Naive thymus-derived CD8-positive, alpha-beta T cell (primary cell): ENCODE data around the gene FSD1L. TPM values are rescaled to one million over a fixed set of nuclear protein-coding genes. Genes with fewer than 3 reads are reported as not detected.

ENCODE experiments used
- ATAC-seq, 2 donors: fragments of 150-1000 bp; cut with Tn5 transposase in 1 of 2; sonication (Bioruptor Pico), chemical (Tn5 transposase) in 1 of 2; 1 replicate in 1 of 2; 2 replicates in 1 of 2; pipeline ENCODE4 v1.10.0; 2021; ENCODE audit warnings: mild to moderate bottlenecking in 2 of 2, moderate library complexity in 2 of 2
- POLR2A ChIA-PET: fragments of 350-600 bp; sonication (Branson Sonifier 250); formaldehyde crosslinking; loops from one replicate; lab custom pipeline; 2021; ENCODE audit warnings: antibody characterized with exemption; lab: Charles Lee
- DNase-seq, 10 donors: peaks; one replicate each; pipeline versions ENCODE4 v3.0.0 to v3.0.0-alpha.2; 2020 to 2022
- H3K27ac Mint-ChIP-seq, 10 donors: one replicate each; pipeline ENCODE4 v1.8.0; 2020 to 2022; ENCODE audit warnings: mild to moderate bottlenecking in 10 of 10, mixed read lengths in 10 of 10, moderate library complexity in 4 of 10, inconsistent platforms in 1 of 10
- H3K27me3 Mint-ChIP-seq, 5 donors: one replicate each; pipeline ENCODE4 v1.8.0; 2021 to 2022; ENCODE audit warnings: mixed read lengths in 5 of 5
- H3K36me3 Mint-ChIP-seq, 3 donors: one replicate each; pipeline ENCODE4 v1.8.0; 2020 to 2022; ENCODE audit warnings: mixed read lengths in 3 of 3, mild to moderate bottlenecking in 2 of 3, inconsistent platforms in 1 of 3
- H3K4me1 Mint-ChIP-seq, 4 donors: one replicate each; pipeline ENCODE4 v1.8.0; 2021 to 2022; ENCODE audit warnings: mixed read lengths in 4 of 4
- H3K4me3 Mint-ChIP-seq, 10 donors: one replicate each; pipeline ENCODE4 v1.8.0; 2020 to 2022; ENCODE audit warnings: mild to moderate bottlenecking in 10 of 10, mixed read lengths in 10 of 10, moderate library complexity in 6 of 10, inconsistent platforms in 1 of 10
- H3K9me3 Mint-ChIP-seq, 9 donors: one replicate each; pipeline ENCODE4 v1.8.0; 2020 to 2022; ENCODE audit warnings: mixed read lengths in 9 of 9, mild to moderate bottlenecking in 3 of 9, inconsistent platforms in 1 of 9, moderate library complexity in 1 of 9
- polyA plus RNA-seq, 3 donors: library from polyadenylated mRNA; unstranded; fragments of 300-500 nt; fragmentation: Illumina TruSeq; gene quantifications; one replicate each; pipeline ENCODE4 v1.2.3, GENCODE V29; 2021
- total RNA-seq, 8 experiments: library from RNA in 2 of 8; stranded (reverse) in 2 of 8; gene quantifications; one replicate each; pipeline ENCODE4 v1.2.3 and lab custom pipeline; 2021 to 2026

Gene FSD1L
- total and polyA plus RNA-seq, 5 experiments from 2014 or later, result 0.08 to 0.63 (median 0.39) TPM; not detected in 1

- POLR2A ChIA-PET, result no interaction called here
- Mint-ChIP-seq H3K27me3 (peaks cover 0 to 9% (median 0%) of the 10 kb centered on the region in 5 donors), H3K4me1 (no peaks in the 10 kb centered on the region), H3K36me3 (peaks cover 0 to 14% (median 2%) of the 10 kb centered on the region in 3 donors), H3K9me3 (peaks cover 0 to 15% (median 5%) of the 10 kb centered on the region in 9 donors), H3K27ac (no peak overlapping the region), H3K4me3 (no peak overlapping the region)
- DNase-seq (no peak), ATAC-seq (no peak)
These were observed 11.5 kb downstream of the FSD1L start for GRCh38 chr9:105459336-105459735.

- Mint-ChIP-seq H3K27ac (no peak overlapping the region), H3K4me1 (no peaks in the 10 kb centered on the region), H3K4me3 (no peak overlapping the region), H3K27me3 (peaks cover 0 to 3% (median 0%) of the 10 kb centered on the region in 5 donors), H3K36me3 (peaks cover 0 to 2% (median 0%) of the 10 kb centered on the region in 3 donors), H3K9me3 (no peaks in the 10 kb centered on the region)
- DNase-seq, result no peak
- POLR2A ChIA-PET, result interaction anchor here (0.7 kb wide), 1 partner anchor 680 kb away, joined by 3 read pairs; no protein-coding TSS in a partner anchor
- no peak for ATAC-seq
These were observed 19.1 kb downstream of the FSD1L start for GRCh38 chr9:105466898-105467455.

DNA sequence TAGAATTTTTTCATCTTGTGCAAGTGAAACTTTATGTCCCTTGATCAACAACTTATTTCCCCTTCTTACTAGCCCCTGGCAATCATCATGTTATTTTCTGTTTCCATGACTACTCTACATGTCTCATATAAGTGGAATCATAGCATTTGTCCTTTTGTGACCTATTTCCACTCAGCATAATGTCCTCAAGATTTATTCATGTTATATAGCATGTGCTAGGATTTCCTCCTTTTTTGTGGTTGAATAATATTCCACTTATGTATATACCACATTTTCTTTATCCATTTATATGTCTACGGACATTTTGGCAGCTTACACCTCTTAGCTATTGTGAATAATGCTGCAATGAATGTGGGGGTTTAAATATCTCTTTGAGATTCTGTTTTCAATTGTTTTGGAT lies 21.0 kb downstream of the FSD1L start:
- Mint-ChIP-seq H3K27ac (no peak overlapping the region), H3K36me3 (peaks cover 0 to 2% (median 0%) of the 10 kb centered on the region in 3 donors), H3K27me3 (peaks cover 0 to 3% (median 0%) of the 10 kb centered on the region in 5 donors), H3K4me1 (no peaks in the 10 kb centered on the region), H3K4me3 (no peak overlapping the region), H3K9me3 (no peaks in the 10 kb centered on the region)
- POLR2A ChIA-PET, result no interaction called here
- DNase-seq, result no peak
- ATAC-seq, result no peak

- H3K9me3 Mint-ChIP-seq, result no peaks in the 10 kb centered on the region
- H3K36me3 Mint-ChIP-seq, result peaks cover 0 to 2% (median 0%) of the 10 kb centered on the region in 3 donors
- no peak overlapping the region for H3K4me3 Mint-ChIP-seq
- H3K27me3 Mint-ChIP-seq, result peaks cover 0 to 8% (median 0%) of the 10 kb centered on the region in 5 donors
- ATAC-seq (no peak), DNase-seq (no peak)
- H3K4me1 Mint-ChIP-seq, result no peaks in the 10 kb centered on the region
- H3K27ac Mint-ChIP-seq, result no peak overlapping the region
- POLR2A ChIA-PET, result no interaction called here
These were observed 25.4 kb downstream of the FSD1L start for GRCh38 chr9:105473221-105473620.

DNA sequence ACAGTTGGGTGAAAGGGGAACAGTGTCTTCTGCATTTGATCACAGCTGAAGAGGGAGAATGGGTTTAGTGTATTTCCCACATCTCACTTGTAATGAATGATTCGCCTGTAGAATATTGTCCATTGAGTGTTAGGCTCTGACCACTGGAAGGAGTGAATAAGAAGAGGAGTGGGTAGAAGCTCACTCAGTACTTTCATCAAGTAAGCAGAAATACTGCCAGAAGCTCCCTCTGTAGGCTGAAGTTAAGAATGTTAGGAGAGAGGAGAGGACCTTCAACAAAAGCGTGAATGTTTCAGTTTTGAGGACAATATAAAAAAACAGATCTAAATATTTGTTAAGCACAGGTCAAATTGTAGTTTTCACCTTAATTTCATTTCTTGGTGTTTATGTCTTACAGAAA lies 27.5 kb downstream of the FSD1L start:
- Mint-ChIP-seq H3K27ac (no peak overlapping the region), H3K36me3 (no peaks in the 10 kb centered on the region), H3K4me3 (no peak overlapping the region), H3K9me3 (no peaks in the 10 kb centered on the region), H3K4me1 (no peaks in the 10 kb centered on the region), H3K27me3 (peaks cover 0 to 8% (median 0%) of the 10 kb centered on the region in 5 donors)
- DNase-seq (no peak), ATAC-seq (no peak)
- POLR2A ChIA-PET, result no interaction called here

GRCh38 chr9:105479846-105480245 lies 32.0 kb downstream of the FSD1L start:
- no peak for ATAC-seq
- H3K9me3 Mint-ChIP-seq, result no peaks in the 10 kb centered on the region
- H3K27me3 Mint-ChIP-seq, result peaks cover 0 to 12% (median 0%) of the 10 kb centered on the region in 5 donors
- H3K4me1 Mint-ChIP-seq, result peaks cover 0 to 2% (median 0%) of the 10 kb centered on the region in 4 donors
- POLR2A ChIA-PET, result no interaction called here
- H3K36me3 Mint-ChIP-seq, result no peaks in the 10 kb centered on the region
- DNase-seq, result no peak
- H3K27ac Mint-ChIP-seq, result no peak overlapping the region
- H3K4me3 Mint-ChIP-seq, result no peak overlapping the region

- DNase-seq, result no peak
- Mint-ChIP-seq H3K9me3 (no peaks in the 10 kb centered on the region), H3K4me3 (no peak overlapping the region), H3K4me1 (peaks cover 0 to 2% (median 0%) of the 10 kb centered on the region in 4 donors), H3K36me3 (no peaks in the 10 kb centered on the region), H3K27me3 (peaks cover 0 to 8% (median 0%) of the 10 kb centered on the region in 5 donors), H3K27ac (no peak overlapping the region)
- ATAC-seq, result no peak
- POLR2A ChIA-PET, result no interaction called here
These were observed 35.8 kb downstream of the FSD1L start for GRCh38 chr9:105483618-105484017.

DNA sequence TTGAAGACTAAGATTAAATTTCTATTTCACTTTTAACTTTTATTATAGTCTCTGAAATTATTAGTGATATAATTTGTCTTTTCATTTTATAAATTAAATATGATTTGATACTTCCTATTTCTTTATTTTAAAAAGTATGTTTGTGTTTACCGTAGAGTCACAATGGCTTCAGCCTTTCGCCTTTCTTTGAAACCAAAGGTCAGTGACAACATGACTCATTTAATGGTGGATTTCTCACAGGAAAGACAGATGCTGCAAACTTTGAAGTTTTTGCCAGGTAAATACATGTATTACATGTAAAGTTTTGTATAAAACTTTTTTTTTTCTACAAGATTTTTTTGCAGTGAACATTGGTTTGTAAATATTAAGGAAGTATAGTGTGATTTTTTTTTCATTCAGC lies 36.4 kb downstream of the FSD1L start:
- no peaks in the 10 kb centered on the region for H3K36me3 Mint-ChIP-seq
- peaks cover 0 to 2% (median 0%) of the 10 kb centered on the region in 4 donors for H3K4me1 Mint-ChIP-seq
- no peak overlapping the region for H3K27ac Mint-ChIP-seq
- ATAC-seq (no peak), DNase-seq (no peak)
- no peak overlapping the region for H3K4me3 Mint-ChIP-seq
- peaks cover 0 to 8% (median 0%) of the 10 kb centered on the region in 5 donors for H3K27me3 Mint-ChIP-seq
- no peaks in the 10 kb centered on the region for H3K9me3 Mint-ChIP-seq
- POLR2A ChIA-PET, result no interaction called here

DNA sequence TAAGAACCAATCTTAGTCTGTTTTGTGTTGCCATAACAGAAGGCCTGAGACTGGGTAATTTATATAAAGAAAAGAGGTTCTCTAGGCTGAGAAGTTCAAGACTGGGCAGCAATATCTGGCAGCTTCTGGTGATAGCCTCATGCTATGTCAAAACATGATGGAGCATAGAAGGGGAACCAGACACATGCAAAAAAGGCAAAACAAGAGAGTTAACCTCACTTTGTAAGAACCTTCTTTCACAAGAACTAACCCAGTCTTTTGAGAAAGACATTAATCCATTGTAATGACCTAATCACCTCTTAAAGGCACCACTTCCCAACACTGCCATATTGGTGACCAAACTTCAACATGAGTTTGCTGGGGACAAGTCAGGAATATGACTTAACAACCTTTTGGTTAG lies 37.3 kb downstream of the FSD1L start:
- H3K27me3 Mint-ChIP-seq, result peaks cover 0 to 8% (median 0%) of the 10 kb centered on the region in 5 donors
- no peak overlapping the region for H3K4me3 Mint-ChIP-seq
- H3K36me3 Mint-ChIP-seq, result no peaks in the 10 kb centered on the region
- peaks cover 0 to 2% (median 0%) of the 10 kb centered on the region in 4 donors for H3K4me1 Mint-ChIP-seq
- no peaks in the 10 kb centered on the region for H3K9me3 Mint-ChIP-seq
- ATAC-seq (no peak), DNase-seq (no peak)
- no peak overlapping the region for H3K27ac Mint-ChIP-seq
- POLR2A ChIA-PET, result no interaction called here

DNA sequence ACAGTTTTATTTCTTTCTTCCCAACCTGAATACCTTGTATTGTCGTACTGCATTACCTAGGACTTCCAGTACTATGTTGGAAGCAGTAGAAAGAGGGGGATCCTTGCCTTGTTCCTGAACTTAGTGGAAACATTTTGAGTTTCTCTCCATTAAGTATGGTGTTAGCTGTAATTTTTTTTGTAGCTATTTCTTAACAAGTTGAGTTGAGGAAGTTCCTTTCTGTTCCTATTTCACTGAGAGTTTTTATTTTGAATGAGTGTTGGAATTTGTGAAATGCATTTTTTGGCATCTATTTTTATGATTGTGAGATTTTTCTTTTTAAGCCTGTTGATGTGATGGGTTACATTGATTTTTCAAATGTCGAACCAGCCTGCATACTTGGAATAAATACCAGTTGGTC lies 49.0 kb downstream of the FSD1L start:
- Mint-ChIP-seq H3K27me3 (peaks cover 0 to 7% (median 0%) of the 10 kb centered on the region in 5 donors), H3K36me3 (peaks cover 0 to 12% (median 4%) of the 10 kb centered on the region in 3 donors), H3K4me1 (peaks cover 0 to 9% (median 0%) of the 10 kb centered on the region in 4 donors), H3K4me3 (no peak overlapping the region), H3K9me3 (peaks cover 0 to 10% (median 7%) of the 10 kb centered on the region in 9 donors), H3K27ac (no peak overlapping the region)
- no peak for ATAC-seq
- DNase-seq, result no peak
- POLR2A ChIA-PET, result no interaction called here

DNA sequence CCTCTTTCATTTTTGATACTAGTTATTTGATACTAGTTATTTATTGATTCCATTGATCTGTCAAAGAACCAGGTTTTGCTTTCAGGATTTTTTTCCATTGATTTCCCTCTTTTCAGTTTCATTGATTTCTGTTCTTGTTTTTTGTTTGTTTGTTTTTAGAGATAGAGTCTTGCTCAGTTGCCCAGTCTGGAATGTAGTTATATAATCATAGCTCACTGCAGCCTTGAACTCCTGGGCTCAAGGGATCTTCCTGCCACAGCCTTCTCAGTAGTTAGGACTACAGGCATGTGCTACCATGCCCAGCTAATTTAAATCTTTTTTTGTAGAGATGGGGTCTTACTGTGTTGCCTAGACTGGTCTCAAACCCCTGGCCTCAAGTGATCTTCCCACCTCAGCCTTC lies 49.9 kb downstream of the FSD1L start:
- no peak overlapping the region for H3K4me3 Mint-ChIP-seq
- H3K9me3 Mint-ChIP-seq, result peaks cover 0 to 8% (median 3%) of the 10 kb centered on the region in 9 donors
- POLR2A ChIA-PET, result no interaction called here
- DNase-seq (no peak), ATAC-seq (no peak)
- no peak overlapping the region for H3K27ac Mint-ChIP-seq
- peaks cover 0 to 9% (median 0%) of the 10 kb centered on the region in 4 donors for H3K4me1 Mint-ChIP-seq
- peaks cover 0 to 7% (median 4%) of the 10 kb centered on the region in 3 donors for H3K36me3 Mint-ChIP-seq
- no peaks in the 10 kb centered on the region for H3K27me3 Mint-ChIP-seq

GRCh38 chr9:105500108-105500766 lies 52.4 kb downstream of the FSD1L start:
- H3K36me3 Mint-ChIP-seq, result peaks cover 0 to 7% (median 4%) of the 10 kb centered on the region in 3 donors
- no peak for ATAC-seq
- peaks cover 0 to 9% (median 0%) of the 10 kb centered on the region in 4 donors for H3K4me1 Mint-ChIP-seq

DNA sequence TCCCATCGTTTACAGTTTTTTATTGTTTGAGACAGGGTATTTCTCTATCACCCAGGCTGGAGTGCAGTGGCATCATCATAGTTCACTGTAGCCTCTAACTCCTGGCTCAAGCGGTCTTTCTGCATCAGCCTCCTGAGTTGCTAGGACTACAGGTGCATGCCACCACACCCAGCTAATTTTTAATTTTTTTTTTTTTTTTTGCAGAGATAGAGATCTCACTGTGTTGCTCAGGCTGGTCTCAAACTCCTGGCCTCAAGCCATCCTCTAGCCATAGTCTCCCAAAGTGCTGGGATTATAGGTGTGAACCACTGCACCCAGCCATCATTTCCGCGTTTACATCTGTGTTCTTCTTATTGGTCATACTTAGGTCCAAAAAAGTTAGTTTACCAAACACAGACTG lies 53.6 kb downstream of the FSD1L start:
- Mint-ChIP-seq H3K4me3 (no peak overlapping the region), H3K27me3 (no peaks in the 10 kb centered on the region), H3K4me1 (peaks cover 0 to 9% (median 0%) of the 10 kb centered on the region in 4 donors), H3K36me3 (no peaks in the 10 kb centered on the region), H3K9me3 (peaks cover 0 to under 1% (median 0%) of the 10 kb centered on the region in 9 donors), H3K27ac (no peak overlapping the region)
- DNase-seq, result no peak
- POLR2A ChIA-PET, result no interaction called here
- ATAC-seq, result no peak

More at GRCh38 chr9:105500108-105500766, 52.4 kb downstream of the FSD1L start:
- Mint-ChIP-seq H3K27ac (no peak overlapping the region), H3K27me3 (no peaks in the 10 kb centered on the region), H3K9me3 (peaks cover 0 to 8% (median 3%) of the 10 kb centered on the region in 9 donors), H3K4me3 (peak overlapping the region in 1 of 10 donors; percentile 11)
- POLR2A ChIA-PET, result no interaction called here
- DNase-seq, result no peak
